ENCODE results near the gene SNU13. TPM values are rescaled to one million over a fixed set of nuclear protein-coding genes. Genes with fewer than 3 reads are reported as not detected.
"Not testable (repeated sequence)": the region's sequence is repeated elsewhere in the genome, so short reads cannot be mapped to it uniquely, and the experiment has no call there.

SNU13 gene
- total RNA-seq, 2 donors from 2014 or later, result 33.3 to 50.6 TPM

DNA sequence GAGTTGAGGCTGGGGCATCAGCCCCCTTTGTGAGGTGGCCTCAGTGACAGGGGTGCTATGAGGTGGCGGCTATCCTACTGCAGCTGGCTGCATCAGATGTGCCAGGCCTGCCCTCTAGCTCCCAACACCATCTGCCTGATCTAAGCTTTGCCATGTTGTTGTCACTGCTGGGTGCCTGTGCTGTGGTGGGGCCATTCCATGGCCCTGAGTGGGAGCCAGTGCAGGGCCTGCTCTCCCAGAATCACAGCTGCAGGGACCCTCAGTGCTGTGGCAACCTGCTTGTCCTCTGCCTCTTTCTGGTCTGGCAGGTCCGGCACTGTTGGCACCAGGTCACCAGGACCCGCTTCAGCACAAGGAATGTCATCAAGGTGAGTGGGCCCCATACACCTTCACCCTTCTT lies 1.8 kb upstream of the SNU13 start:
- Histone ChIP-seq H3K27ac (no peak overlapping the region), H3K9me3 (no peaks in the 10 kb centered on the region), H3K27me3 (no peaks in the 10 kb centered on the region), H3K4me3 (no peak overlapping the region), H3K4me1 (peaks cover 19% of the 10 kb centered on the region), H3K36me3 (replicated peaks in 1 of 2; ENCODE audit: insufficient read depth in 1 of 2, low read depth in 2 of 2) (no peaks in the 10 kb centered on the region)
- WGBS, 2 donors, result 90% methylated on average over 2 to 3 of the region's 3 CpGs
- TF ChIP-seq, protein P1, sequence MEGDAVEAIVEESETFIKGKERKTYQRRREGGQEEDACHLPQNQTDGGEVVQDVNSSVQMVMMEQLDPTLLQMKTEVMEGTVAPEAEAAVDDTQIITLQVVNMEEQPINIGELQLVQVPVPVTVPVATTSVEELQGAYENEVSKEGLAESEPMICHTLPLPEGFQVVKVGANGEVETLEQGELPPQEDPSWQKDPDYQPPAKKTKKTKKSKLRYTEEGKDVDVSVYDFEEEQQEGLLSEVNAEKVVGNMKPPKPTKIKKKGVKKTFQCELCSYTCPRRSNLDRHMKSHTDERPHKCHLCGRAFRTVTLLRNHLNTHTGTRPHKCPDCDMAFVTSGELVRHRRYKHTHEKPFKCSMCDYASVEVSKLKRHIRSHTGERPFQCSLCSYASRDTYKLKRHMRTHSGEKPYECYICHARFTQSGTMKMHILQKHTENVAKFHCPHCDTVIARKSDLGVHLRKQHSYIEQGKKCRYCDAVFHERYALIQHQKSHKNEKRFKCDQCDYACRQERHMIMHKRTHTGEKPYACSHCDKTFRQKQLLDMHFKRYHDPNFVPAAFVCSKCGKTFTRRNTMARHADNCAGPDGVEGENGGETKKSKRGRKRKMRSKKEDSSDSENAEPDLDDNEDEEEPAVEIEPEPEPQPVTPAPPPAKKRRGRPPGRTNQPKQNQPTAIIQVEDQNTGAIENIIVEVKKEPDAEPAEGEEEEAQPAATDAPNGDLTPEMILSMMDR (IDR thresholded peaks at IDR 0.05), result no peak
- no peak for TF ChIP-seq POLR2A (IDR thresholded peaks at IDR 0.05)
- DNase-seq, result no peak
- intact Hi-C loops (cut with DNase I), result no loop called here
- ATAC-seq, result no peak

DNA sequence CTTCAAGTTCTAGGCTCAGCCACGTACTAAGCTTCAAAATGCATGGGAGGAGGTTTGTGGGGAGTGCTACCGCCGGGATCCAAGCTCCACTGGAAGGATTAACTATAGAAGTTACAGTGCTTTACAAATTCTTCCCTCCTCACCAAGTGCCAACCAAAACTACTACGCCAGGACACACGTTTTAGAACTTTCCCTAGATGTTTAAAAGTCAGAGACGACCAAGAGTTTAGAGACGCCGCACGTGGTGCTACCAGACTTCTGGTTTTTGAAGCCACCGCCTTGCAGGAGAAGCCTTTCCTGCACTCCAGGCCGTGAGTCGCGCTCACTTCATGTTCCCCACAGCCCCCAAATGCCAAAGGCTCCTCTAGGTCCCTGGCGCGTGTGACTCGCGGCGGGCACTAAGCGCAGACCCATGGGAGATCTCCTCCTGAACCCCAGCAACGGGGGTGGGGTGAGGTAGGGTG lies 734 bp downstream of the SNU13 start:
- peak in 3 of 4 donors; percentile 18 to 30 (median 27) for DNase-seq
- intact Hi-C loops (cut with DNase I), result no loop called here
- 0 to 1% methylated on average over 16 to 20 of the region's 20 CpGs for WGBS, 2 donors
- peak; percentile 15 for ATAC-seq
- Histone ChIP-seq H3K4me1 (peaks cover 22% of the 10 kb centered on the region), H3K9me3 (no peaks in the 10 kb centered on the region), H3K27ac (peak overlapping the region in 3 of 4 donors; percentile 92 to 96 (median 92)), H3K36me3 (replicated peaks in 1 of 2; ENCODE audit: insufficient read depth in 1 of 2, low read depth in 2 of 2) (no peaks in the 10 kb centered on the region), H3K4me3 (peak overlapping the region; percentile 40 to 73), H3K27me3 (no peaks in the 10 kb centered on the region)
- TF ChIP-seq, protein P1 (IDR thresholded peaks at IDR 0.05), result no peak
- TF ChIP-seq POLR2A (IDR thresholded peaks at IDR 0.05), result no peak

DNA sequence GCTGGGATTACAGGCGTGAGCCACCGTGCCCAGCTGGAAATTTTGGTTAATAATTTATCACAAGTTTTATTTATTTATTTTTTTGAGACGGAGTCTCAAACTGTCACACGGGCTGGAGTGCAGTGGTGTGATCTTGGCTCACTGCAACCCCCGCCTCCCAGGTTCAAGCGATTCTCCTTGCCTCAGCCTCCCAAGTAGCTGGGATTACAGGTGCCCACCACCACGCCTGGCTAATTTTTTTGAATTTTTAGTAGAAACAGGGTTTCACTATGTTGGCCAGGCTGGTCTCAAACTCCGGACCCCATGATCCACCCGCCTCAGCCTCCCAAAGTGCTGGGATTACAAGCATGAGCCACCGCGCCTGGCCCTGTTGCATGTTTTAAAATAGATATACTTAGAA lies 1.8 kb downstream of the SNU13 start:
- H3K36me3 ChIP-seq (replicated peaks in 1 of 2; ENCODE audit: insufficient read depth in 1 of 2, low read depth in 2 of 2); H3K4me3 ChIP-seq; intact Hi-C loops (cut with DNase I); H3K9me3 ChIP-seq; H3K27ac ChIP-seq; H3K27me3 ChIP-seq; DNase-seq; ATAC-seq: not testable (repeated sequence)
- WGBS, 2 donors, result 70 to 79% methylated on average over 11 of the region's 11 CpGs
- peaks cover 26% of the 10 kb centered on the region for H3K4me1 ChIP-seq

DNA sequence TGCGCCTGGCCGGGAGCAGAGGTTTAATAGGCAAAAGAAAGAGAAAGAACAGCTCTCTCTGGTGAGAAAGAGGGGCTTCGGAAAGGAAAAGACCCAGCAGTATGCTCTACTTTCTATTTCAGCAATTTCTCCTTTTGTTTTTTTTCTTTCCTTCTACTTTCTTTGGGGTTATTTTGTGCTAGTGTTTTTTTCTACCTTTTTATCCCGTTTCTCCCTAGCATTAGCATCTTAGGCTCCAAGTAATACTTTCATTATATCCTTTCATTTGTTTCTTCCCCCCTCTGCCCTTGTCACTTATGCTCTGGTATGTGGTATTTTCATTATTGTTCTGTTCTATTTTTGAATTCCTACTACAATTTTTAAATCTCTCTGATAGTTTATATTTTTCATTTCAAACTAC lies 4.5 kb downstream of the SNU13 start:
- no peak for TF ChIP-seq POLR2A (IDR thresholded peaks at IDR 0.05)
- TF ChIP-seq, protein P1 (IDR thresholded peaks at IDR 0.05), result no peak
- intact Hi-C loops (cut with DNase I), result no loop called here
- Histone ChIP-seq H3K4me1 (peaks cover 31% of the 10 kb centered on the region), H3K36me3 (replicated peaks in 1 of 2; ENCODE audit: insufficient read depth in 1 of 2, low read depth in 2 of 2) (peaks cover 0 to 5% of the 10 kb centered on the region in 2 donors), H3K27me3 (no peaks in the 10 kb centered on the region), H3K27ac (no peak overlapping the region), H3K9me3 (no peaks in the 10 kb centered on the region), H3K4me3 (no peak overlapping the region)
- WGBS, 2 donors, result 74 to 86% methylated on average over 4 of the region's 4 CpGs
- ATAC-seq (no peak), DNase-seq (no peak)

DNA sequence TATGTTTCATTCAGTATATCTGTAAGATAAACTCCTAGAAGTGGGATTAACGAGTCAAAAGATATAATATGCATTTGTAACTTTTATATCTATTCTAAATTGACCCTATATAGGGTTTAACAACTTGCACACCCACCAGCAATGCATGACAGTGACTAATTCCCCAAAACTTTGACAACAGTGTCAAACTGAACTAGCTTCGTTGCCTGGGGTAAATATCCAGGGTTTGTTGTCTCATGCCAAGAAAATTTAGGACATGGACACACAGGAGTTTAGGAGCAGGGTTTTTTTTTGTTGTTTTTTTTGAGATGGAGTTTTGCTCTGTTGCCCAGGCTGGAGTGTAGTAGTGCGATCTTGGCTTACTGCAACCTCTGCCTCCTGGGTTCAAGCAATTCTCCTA lies 5.1 kb downstream of the SNU13 start:
- intact Hi-C loops (cut with DNase I), result no loop called here
- ATAC-seq (no peak), DNase-seq (no peak)
- Histone ChIP-seq H3K4me1 (peaks cover 28% of the 10 kb centered on the region), H3K4me3 (no peak overlapping the region), H3K27me3 (no peaks in the 10 kb centered on the region), H3K9me3 (no peaks in the 10 kb centered on the region), H3K36me3 (replicated peaks in 1 of 2; ENCODE audit: insufficient read depth in 1 of 2, low read depth in 2 of 2) (peaks cover 0 to 6% of the 10 kb centered on the region in 2 donors), H3K27ac (no peak overlapping the region)
- TF ChIP-seq, protein P1 (IDR thresholded peaks at IDR 0.05), result no peak
- no peak for TF ChIP-seq POLR2A (IDR thresholded peaks at IDR 0.05)
- WGBS, 2 donors, result 74 to 77% methylated on average over 3 of the region's 3 CpGs

All from body of pancreas (tissue), 4 donors.